ENCODE data around the gene SVIL. TPM values are rescaled to one million over a fixed set of nuclear protein-coding genes. Genes with fewer than 3 reads are reported as not detected.

SVIL gene
- total RNA-seq, 1 donor from 2014 or later = 58.5 TPM

DNA sequence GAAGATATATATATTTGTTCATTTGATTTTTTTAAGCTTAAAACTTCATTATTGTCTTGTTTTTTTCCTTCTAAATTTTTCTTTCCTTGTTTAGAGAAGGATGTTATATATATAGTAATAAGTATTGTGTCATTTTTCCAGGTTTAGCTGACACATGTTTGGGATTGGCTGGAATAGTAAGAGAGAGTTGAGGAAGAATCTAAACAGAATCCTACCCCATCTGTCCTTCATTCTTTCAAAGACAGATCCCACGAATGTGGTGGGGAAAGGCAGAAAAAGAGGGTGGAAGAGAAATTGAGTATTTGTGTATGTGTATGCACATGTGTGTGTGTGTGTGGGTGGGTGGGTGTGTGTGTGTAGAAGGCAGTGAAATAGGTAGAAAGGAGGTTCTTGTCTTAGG lies 132.4 kb downstream of the SVIL start:
- no peak overlapping the region for H3K4me3 ChIP-seq (ENCODE audit: low read depth, low read length)
- TF ChIP-seq, protein P1, sequence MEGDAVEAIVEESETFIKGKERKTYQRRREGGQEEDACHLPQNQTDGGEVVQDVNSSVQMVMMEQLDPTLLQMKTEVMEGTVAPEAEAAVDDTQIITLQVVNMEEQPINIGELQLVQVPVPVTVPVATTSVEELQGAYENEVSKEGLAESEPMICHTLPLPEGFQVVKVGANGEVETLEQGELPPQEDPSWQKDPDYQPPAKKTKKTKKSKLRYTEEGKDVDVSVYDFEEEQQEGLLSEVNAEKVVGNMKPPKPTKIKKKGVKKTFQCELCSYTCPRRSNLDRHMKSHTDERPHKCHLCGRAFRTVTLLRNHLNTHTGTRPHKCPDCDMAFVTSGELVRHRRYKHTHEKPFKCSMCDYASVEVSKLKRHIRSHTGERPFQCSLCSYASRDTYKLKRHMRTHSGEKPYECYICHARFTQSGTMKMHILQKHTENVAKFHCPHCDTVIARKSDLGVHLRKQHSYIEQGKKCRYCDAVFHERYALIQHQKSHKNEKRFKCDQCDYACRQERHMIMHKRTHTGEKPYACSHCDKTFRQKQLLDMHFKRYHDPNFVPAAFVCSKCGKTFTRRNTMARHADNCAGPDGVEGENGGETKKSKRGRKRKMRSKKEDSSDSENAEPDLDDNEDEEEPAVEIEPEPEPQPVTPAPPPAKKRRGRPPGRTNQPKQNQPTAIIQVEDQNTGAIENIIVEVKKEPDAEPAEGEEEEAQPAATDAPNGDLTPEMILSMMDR (conservative IDR thresholded peaks at IDR 0.05; ENCODE audit: low read depth, low read length) = no peak
- DNase-seq (ENCODE audit: low read depth) = no peak

DNA sequence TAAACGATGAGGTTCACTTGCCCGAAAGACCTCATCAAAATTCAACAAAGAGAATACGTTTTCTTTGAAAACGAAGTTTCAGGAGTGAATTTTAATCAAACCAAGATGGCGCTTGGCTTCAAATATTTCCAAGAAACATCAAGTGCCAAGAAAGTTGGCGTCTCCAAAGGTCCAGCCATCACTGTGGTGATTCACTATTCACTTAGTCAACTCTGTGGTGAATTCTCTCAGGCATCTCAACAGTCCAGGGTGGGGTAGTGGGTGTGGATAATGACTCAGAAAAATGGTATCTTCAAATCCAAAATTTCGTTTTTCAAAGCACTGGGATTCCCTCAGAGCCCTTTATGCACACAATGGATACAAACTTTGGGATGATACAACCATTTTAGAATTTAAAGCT lies 133.1 kb downstream of the SVIL start:
- TF ChIP-seq, protein P1 (conservative IDR thresholded peaks at IDR 0.05; ENCODE audit: low read depth, low read length) = no peak
- no peak for DNase-seq (ENCODE audit: low read depth)
- no peak overlapping the region for H3K4me3 ChIP-seq (ENCODE audit: low read depth, low read length)

DNA sequence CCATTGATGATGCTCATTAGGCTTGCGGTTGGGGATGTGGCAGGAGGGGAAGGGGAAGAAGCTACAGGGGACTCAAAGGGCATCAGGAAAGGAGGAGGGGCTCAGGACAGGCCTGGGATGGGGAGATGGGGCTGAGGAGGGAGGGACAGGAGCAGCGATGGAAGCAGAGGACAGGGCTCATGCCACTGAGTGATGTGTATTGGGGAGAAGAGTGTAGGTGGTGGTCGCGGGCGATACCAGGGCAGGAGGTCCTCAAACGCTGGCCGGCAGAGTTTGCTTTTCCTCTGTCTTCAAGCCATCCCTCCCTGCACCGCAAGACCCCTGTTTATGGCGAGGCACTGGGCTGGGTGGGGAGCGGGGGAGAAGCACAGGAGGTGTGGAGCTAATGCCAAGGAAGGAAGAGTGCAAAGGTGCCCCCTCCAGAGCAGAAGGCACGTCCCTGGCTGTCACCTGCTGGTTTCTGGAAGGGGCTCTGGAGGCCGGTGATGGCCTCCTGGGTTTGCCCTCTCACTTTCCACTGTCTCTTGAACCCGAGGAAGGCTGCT lies 134.7 kb downstream of the SVIL start:
- TF ChIP-seq, protein P1 (conservative IDR thresholded peaks at IDR 0.05; ENCODE audit: low read depth, low read length) = no peak

DNA sequence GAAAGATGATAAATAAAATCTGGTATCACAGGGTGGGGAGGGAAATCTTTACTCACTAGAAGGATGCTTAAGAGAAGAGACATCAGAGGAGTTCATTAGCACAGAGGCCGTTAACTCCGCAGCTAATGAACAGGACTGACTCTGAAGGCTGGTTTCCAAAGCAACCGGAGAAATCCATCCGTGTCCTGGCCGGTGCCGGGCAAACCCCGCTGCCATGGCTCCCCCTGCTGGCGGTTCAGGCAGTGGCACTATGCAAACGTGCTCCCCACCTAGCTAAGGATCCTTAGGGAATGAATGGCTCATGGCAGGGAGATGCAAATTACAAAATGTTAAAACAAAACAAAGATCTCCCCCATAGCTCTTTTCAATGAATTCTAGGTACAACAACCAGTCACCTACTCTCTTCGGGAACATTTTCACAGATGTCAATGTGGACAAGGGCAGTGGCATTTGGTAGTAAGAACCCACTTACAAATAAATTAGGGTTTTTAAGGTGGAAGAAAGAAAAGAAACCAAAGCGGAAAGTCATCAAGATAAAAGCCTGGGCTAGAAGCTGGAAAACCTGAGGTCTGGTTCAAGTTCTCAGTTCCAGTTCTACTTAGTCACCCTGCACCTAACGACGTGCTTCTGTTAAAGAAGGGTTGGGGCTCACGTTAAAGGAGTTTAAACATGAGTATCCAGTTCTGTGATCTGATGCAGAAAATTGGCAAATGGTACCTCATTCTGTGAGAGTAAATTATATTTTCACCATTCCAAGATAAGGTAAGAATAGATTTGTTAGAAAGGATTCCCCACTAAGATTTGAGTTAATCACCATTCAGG lies 138.2 kb downstream of the SVIL start:
- TF ChIP-seq, protein P1 (conservative IDR thresholded peaks at IDR 0.05; ENCODE audit: low read depth, low read length) = peak; percentile 100
- H3K4me3 ChIP-seq (ENCODE audit: low read depth, low read length) = no peak overlapping the region
- DNase-seq (ENCODE audit: low read depth) = no peak

More for the DNA sequence above, 134.7 kb downstream of the SVIL start:
- DNase-seq (ENCODE audit: low read depth) = no peak
- H3K4me3 ChIP-seq (ENCODE audit: low read depth, low read length) = no peak overlapping the region

DNA sequence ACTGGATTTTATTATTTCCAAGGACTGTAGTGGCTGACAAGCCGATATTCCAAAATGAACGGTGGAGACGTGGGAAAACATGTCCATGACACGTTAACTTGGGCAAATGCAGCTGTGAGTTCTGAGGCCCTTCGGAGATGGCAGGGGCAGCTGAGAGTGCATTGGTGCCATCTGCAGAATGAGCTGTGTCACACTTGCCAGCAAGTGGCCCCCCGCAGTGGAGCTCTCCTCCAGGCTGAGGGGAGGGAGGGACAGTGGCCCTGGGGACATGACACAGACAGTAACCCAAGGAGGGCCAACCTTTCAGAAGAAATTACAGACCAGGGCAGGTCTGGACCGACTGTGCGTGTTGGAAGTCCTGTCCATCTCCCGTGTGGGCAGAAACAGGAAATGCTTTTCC lies 139.4 kb downstream of the SVIL start:
- H3K4me3 ChIP-seq (ENCODE audit: low read depth, low read length) = no peak overlapping the region
- TF ChIP-seq, protein P1 (conservative IDR thresholded peaks at IDR 0.05; ENCODE audit: low read depth, low read length) = no peak
- DNase-seq (ENCODE audit: low read depth) = no peak

DNA sequence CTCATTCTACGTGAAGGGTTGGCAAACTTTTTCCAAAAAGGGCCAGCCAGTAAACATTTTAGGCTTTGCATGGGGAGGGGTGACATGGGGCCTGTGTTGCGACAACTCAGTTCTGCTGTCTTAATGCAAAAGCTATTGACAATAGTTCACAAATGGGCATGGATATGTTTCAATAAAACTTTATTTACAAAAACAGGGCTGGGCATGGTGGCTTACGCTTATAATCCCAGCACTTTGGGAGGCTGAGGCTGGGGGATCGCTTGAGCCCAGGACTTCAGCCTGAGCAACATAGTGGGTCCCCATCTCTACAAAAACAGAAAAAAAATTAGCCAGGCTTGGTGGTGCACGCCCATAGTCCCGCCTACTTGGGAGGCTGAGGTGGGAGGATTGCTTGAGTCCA lies 141.1 kb downstream of the SVIL start:
- TF ChIP-seq, protein P1 (conservative IDR thresholded peaks at IDR 0.05; ENCODE audit: low read depth, low read length) = no peak
- H3K4me3 ChIP-seq (ENCODE audit: low read depth, low read length) = no peak overlapping the region
- no peak for DNase-seq (ENCODE audit: low read depth)

All from epithelial cell of proximal tubule (primary cell).